GM23338 (cell line): Measurements from ENCODE around the gene CCDC71L. TPM values are rescaled to one million over a fixed set of nuclear protein-coding genes. Genes with fewer than 3 reads are reported as not detected.

Experiments
- ATAC-seq: fragments of 200-7000 bp; cut with Tn5 transposase; 3 replicates; pipeline ENCODE4 v1.9.1; 2020
- DNase-seq: peaks from one replicate; pipeline ENCODE4 v3.0.0-alpha.2; 2015; ENCODE audit warnings: low spot score
- H2AFZ ChIP-seq: fragments of 200-600 bp; sonication (generic); 2 replicates; pipeline ENCODE4 v1.8.0; 2016; ENCODE audit warnings: antibody characterized with exemption, mild to moderate bottlenecking, moderate library complexity
- H3F3A ChIP-seq: fragments of 200-600 bp; sonication (generic); replicated peaks from 2 replicates; pipeline ENCODE4 v1.8.0; 2017; ENCODE audit warnings: antibody characterized with exemption, mixed run types, low read depth
- H3K27ac ChIP-seq: fragments of 200-600 bp; sonication (generic); 2 replicates; pipeline ENCODE4 v1.6.1; 2016; ENCODE audit warnings: low read depth
- H3K27me3 ChIP-seq: fragments of 200-600 bp; sonication (generic); 2 replicates; pipeline ENCODE4 v1.8.0; 2016; ENCODE audit warnings: mild to moderate bottlenecking, mixed run types, moderate library complexity; ENCODE audit not compliant: insufficient read depth
- H3K36me3 ChIP-seq: fragments of 200-600 bp; sonication (generic); 2 replicates; pipeline ENCODE4 v1.8.0; 2016; ENCODE audit warnings: mild to moderate bottlenecking; ENCODE audit not compliant: insufficient read depth
- H3K4me1 ChIP-seq: fragments of 200-600 bp; sonication (generic); 2 replicates; pipeline ENCODE4 v1.8.0; 2016; ENCODE audit warnings: mild to moderate bottlenecking, moderate library complexity; ENCODE audit not compliant: insufficient read depth
- H3K4me2 ChIP-seq: fragments of 200-600 bp; sonication (generic); 2 replicates; pipeline ENCODE4 v1.7.1; 2017; ENCODE audit warnings: mixed run types
- H3K4me3 ChIP-seq: fragments of 200-600 bp; sonication (generic); 2 replicates; pipeline ENCODE4 v1.6.1; 2016; ENCODE audit warnings: mixed run types
- H3K79me2 ChIP-seq: fragments of 200-600 bp; sonication (generic); replicated peaks from 2 replicates; pipeline ENCODE4 v1.8.0; 2017; ENCODE audit warnings: mild to moderate bottlenecking; ENCODE audit not compliant: insufficient read depth
- H3K9me2 ChIP-seq: fragments of 200-600 bp; sonication (generic); 2 replicates; pipeline ENCODE4 v1.8.0; 2017; ENCODE audit not compliant: insufficient read depth
- H4K20me1 ChIP-seq: fragments of 200-600 bp; sonication (generic); replicated peaks from 2 replicates; pipeline ENCODE4 v1.8.0; 2017; ENCODE audit warnings: mild to moderate bottlenecking; ENCODE audit not compliant: insufficient read depth
- H3K27ac Mint-ChIP-seq: 2 replicates; pipeline ENCODE4 v1.8.0; 2020; ENCODE audit warnings: inconsistent platforms, mild to moderate bottlenecking, moderate library complexity, mixed read lengths
- H3K27me3 Mint-ChIP-seq: 3 replicates; pipeline ENCODE4 v1.8.0; 2022; ENCODE audit warnings: low read depth, mild to moderate bottlenecking, moderate library complexity, mixed read lengths, inconsistent platforms; ENCODE audit not compliant: insufficient read depth, poor library complexity
- H3K36me3 Mint-ChIP-seq: 3 replicates; pipeline ENCODE4 v1.8.0; 2021; ENCODE audit warnings: low read depth, mild to moderate bottlenecking, inconsistent platforms, moderate library complexity, mixed read lengths
- H3K4me1 Mint-ChIP-seq: 3 replicates; pipeline ENCODE4 v1.8.0; 2020; ENCODE audit warnings: mild to moderate bottlenecking, inconsistent platforms, mixed read lengths
- H3K4me3 Mint-ChIP-seq: 3 replicates; pipeline ENCODE4 v1.8.0; 2021; ENCODE audit warnings: moderate library complexity, mild to moderate bottlenecking, inconsistent platforms, mixed read lengths
- H3K9me3 Mint-ChIP-seq: 3 replicates; pipeline ENCODE4 v1.8.0; 2020; ENCODE audit warnings: moderate library complexity, mild to moderate bottlenecking, inconsistent platforms, mixed read lengths
- ETS1 ChIP-seq: IDR thresholded peaks from 2 replicates; pipeline ENCODE4 v1.6.1; 2016; ENCODE audit warnings: antibody characterized with exemption
- EZH2 ChIP-seq: fragments of 200-600 bp; sonication (generic); IDR thresholded peaks from one replicate; pipeline ENCODE4 v1.8.0; 2017; ENCODE audit warnings: antibody characterized with exemption, mild to moderate bottlenecking, low read depth; ENCODE audit not compliant: unreplicated experiment
- NANOG ChIP-seq: IDR thresholded peaks from 2 replicates; pipeline ENCODE4 v1.6.1; 2016; ENCODE audit warnings: antibody characterized with exemption, borderline replicate concordance
- POLR2AphosphoS5 ChIP-seq: IDR thresholded peaks from 2 replicates; pipeline ENCODE4 v1.6.1; 2016; ENCODE audit warnings: antibody characterized with exemption, low read depth
- STAT1 ChIP-seq: IDR thresholded peaks from one replicate; pipeline ENCODE4 v1.6.1; 2016; ENCODE audit warnings: antibody characterized with exemption; ENCODE audit not compliant: unreplicated experiment
- ZNF462 ChIP-seq: fragments of 250-450 bp; sonication (Bioruptor Pico); IDR thresholded peaks from 2 replicates; pipeline ENCODE4 v1.5.0; 2020; ENCODE audit warnings: mild to moderate bottlenecking, moderate library complexity
- polyA plus RNA-seq: library from polyadenylated mRNA; unstranded; fragments of >200 nt; fragmentation: Nextera tagmentation; extraction: Ambion mirVana; gene quantifications from 2 replicates; pipeline ENCODE4 v1.2.1, GENCODE V29; 2016
- total RNA-seq: library from RNA; depleted of rRNA; stranded (reverse); fragments of >200 nt; shearing (Covaris generic); gene quantifications from 2 replicates; pipeline ENCODE4 v1.2.3, GENCODE V29; 2014

The CCDC71L gene
- total and polyA plus RNA-seq, 2 experiments from 2014 or later: 8.4 to 32.3 TPM

DNA sequence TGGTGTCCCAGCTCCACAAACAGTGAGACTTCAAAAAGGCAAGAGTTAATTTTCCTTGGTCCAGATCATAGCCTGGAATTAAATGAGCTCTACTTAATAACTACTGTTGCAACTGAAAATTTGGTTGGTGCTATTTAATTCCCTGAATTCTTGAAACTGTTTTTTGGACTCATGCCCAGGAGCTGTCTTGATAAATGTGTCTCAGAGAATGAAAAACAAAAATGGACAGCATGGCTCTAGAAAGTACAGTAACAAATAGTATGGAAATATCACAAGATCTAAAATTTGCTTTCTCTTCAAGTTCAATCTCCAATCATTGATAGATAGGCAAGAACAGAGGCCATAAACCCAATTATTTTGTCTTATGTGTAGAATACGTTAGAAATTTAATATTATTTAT, 42.5 kb downstream of the CCDC71L start:
- Mint-ChIP-seq H3K4me3 (no peak overlapping the region), H3K36me3 (no peaks in the 10 kb centered on the region), H3K9me3 (peaks cover 10% of the 10 kb centered on the region; the same call in 2 of the 3 replicates), H3K4me1 (no peaks in the 10 kb centered on the region), H3K27ac (no peak overlapping the region), H3K27me3 (no peaks in the 10 kb centered on the region)
- Histone ChIP-seq H3K4me1 (no peaks in the 10 kb centered on the region), H4K20me1 (no peaks in the 10 kb centered on the region), H3K4me2 (no peak overlapping the region), H2AFZ (no peak overlapping the region), H3F3A (no peaks in the 10 kb centered on the region), H3K27ac (no peak overlapping the region), H3K27me3 (no peaks in the 10 kb centered on the region), H3K36me3 (no peaks in the 10 kb centered on the region), H3K79me2 (no peaks in the 10 kb centered on the region), H3K9me2 (no peaks in the 10 kb centered on the region; the same call in 1 of the 2 replicates), H3K4me3 (no peak overlapping the region)
- DNase-seq: no peak
- ATAC-seq: no peak
- TF ChIP-seq STAT1 (no peak), EZH2 (no peak)

- DNase-seq (no peak), ATAC-seq (no peak)
- no peak overlapping the region for H3K27ac Mint-ChIP-seq
- TF ChIP-seq ZNF462 (CRISPR knock-in tag) (no peak), NANOG (no peak), ETS1 (no peak), POLR2AphosphoS5 (no peak)
- H3K4me3 Mint-ChIP-seq: no peak overlapping the region
- H3K27me3 ChIP-seq: no peaks in the 10 kb centered on the region
- no peak overlapping the region for H3K4me2 ChIP-seq
- no peaks in the 10 kb centered on the region for H3K36me3 ChIP-seq
- no peaks in the 10 kb centered on the region for H3K4me1 Mint-ChIP-seq
- H3K36me3 Mint-ChIP-seq: no peaks in the 10 kb centered on the region
- H3K9me3 Mint-ChIP-seq: peaks cover 10% of the 10 kb centered on the region; the same call in 2 of the 3 replicates
- no peaks in the 10 kb centered on the region for H3K27me3 Mint-ChIP-seq
- H3K9me2 ChIP-seq: no peaks in the 10 kb centered on the region; the same call in 1 of the 2 replicates
- H3K27ac ChIP-seq: no peak overlapping the region
- no peak overlapping the region for H3K4me3 ChIP-seq
- no peaks in the 10 kb centered on the region for H3F3A ChIP-seq
- no peaks in the 10 kb centered on the region for H4K20me1 ChIP-seq
- no peaks in the 10 kb centered on the region for H3K79me2 ChIP-seq
- H3K4me1 ChIP-seq: no peaks in the 10 kb centered on the region
- no peak overlapping the region for H2AFZ ChIP-seq
Measured at GRCh38 chr7:106617860-106618259, 43.1 kb downstream of the CCDC71L start.
